ENCODE measurements around the gene N4BP2L1. TPM values are rescaled to one million over a fixed set of nuclear protein-coding genes. Genes with fewer than 3 reads are reported as not detected.
A peak's percentile ranks its signal among the peaks of the same experiment; 100 is the strongest.

The N4BP2L1 gene
- polyA plus RNA-seq, 2 of the 4 experiments (the other 2 are of a cell fraction) = 0.41 to 0.85 TPM

DNA sequence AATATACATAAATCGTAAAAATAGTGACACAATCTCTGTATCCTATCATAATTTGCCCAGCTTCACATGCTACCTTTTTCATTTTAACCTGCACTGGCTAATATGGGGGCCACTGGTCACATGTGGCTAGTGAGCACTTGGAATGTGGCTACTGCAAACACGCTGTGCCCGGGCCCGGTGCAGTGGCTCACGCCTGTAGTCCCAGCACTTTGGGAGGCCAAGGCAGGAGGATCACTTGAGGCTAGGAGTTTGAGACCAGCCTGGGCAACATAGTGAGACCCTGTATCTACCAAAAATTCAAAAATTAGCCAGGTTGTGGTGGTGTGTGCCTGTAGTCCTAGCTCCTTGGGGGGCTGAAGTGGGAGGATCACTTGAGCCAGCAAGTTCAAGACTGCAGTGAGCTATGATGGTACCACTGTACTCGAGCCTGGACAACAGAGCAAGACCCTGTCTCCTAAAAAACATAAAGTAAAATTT, 1.5 kb upstream of the N4BP2L1 start (continued):
- no peak for TF ChIP-seq HEYL (CRISPR knock-in tag; IDR thresholded peaks at IDR 0.05)
- TF ChIP-seq EHMT2 (IDR thresholded peaks at IDR 0.05; ENCODE audit: low read depth) = no peak
- TF ChIP-seq GATA3 (IDR thresholded peaks at IDR 0.05; ENCODE audit: borderline replicate concordance) = no peak
- no peak for TF ChIP-seq HOXB5 (CRISPR knock-in tag; IDR thresholded peaks at IDR 0.05)

DNA sequence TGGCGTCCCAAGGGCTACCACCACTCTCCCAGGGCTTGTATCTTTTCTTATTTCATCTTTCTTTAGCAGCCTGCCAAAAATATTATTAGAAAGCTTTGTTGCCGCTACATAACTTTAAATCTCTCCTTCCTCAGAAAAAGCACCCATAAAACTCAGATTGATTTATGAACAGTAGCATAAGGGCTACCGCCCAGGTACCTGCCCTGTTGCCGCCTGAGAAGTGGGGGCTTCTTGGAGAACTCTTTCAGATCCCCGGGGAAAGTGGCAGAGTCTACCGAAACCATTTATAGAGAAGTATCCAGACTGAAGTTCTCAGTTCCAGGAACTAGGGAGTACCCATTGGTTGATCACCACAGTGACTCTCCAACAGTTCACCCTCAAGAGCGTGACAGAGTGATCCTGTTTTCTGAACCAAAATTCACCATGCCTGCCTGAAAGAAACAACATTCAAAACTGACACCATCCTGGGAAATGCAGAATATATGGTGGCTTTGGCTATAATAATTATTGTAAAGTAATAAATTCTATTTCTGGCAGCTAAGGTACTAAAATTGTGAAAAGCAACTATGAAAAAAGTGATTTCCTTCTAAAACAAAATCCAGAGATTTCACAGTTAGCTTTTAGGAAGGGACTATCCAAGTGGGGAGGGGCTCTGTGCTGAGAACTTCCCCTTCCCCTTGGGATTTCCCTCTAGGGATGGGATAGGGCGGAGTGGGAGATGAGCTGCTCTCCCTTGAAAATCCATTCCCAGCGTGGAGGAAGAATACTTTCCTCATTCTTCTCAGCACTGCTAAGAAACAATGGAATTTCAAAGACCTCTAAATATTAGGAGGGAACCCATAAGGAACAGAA, 877 bp upstream of the N4BP2L1 start:
- Histone ChIP-seq H3K4me3 (peak overlapping the region; percentile 70; the same call in 1 of the 3 replicates), H3K4me1 (no peaks in the 10 kb centered on the region), H3K4me2 (peak overlapping the region; percentile 85), H3K9me3 (no peaks in the 10 kb centered on the region), H3K27ac (peak overlapping the region in 1 of 2 experiments; percentile 85; a peak in 3 of 6 replicates)
- WGBS (ENCODE audit: missing lambda C conversion rate) = 89% methylated on average over 9 of the region's 9 CpGs
- POLR2A ChIA-PET = no interaction called here
- FAIRE-seq (no peak), ATAC-seq (no peak), DNase-seq (ENCODE audit: low read depth in 1 of 2, low spot score in 1 of 2) (no peak)
- CTCF ChIA-PET = interaction anchor here (0.6 to 1.7 kb wide), 2 partner anchors 157 to 1311 kb away, joined by 3 read pairs; no protein-coding TSS in a partner anchor
- TF ChIP-seq JUN (IDR thresholded peaks at IDR 0.05) (no peak), MAFK (IDR thresholded peaks at IDR 0.05; ENCODE audit: partially characterized antibody) (no peak), SREBF2 (IDR thresholded peaks at IDR 0.05) (no peak), CBX2 (IDR thresholded peaks at IDR 0.05; ENCODE audit: borderline replicate concordance, low read depth) (no peak), BHLHE40 (IDR thresholded peaks at IDR 0.05; ENCODE audit: low read depth, low read length) (no peak)
- TF ChIP-seq, protein P1, sequence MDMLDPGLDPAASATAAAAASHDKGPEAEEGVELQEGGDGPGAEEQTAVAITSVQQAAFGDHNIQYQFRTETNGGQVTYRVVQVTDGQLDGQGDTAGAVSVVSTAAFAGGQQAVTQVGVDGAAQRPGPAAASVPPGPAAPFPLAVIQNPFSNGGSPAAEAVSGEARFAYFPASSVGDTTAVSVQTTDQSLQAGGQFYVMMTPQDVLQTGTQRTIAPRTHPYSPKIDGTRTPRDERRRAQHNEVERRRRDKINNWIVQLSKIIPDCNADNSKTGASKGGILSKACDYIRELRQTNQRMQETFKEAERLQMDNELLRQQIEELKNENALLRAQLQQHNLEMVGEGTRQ (IDR thresholded peaks at IDR 0.05) = no peak
- TF ChIP-seq, protein P2, sequence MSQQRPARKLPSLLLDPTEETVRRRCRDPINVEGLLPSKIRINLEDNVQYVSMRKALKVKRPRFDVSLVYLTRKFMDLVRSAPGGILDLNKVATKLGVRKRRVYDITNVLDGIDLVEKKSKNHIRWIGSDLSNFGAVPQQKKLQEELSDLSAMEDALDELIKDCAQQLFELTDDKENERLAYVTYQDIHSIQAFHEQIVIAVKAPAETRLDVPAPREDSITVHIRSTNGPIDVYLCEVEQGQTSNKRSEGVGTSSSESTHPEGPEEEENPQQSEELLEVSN (IDR thresholded peaks at IDR 0.05; ENCODE audit: borderline replicate concordance, low read depth) = no peak

DNA sequence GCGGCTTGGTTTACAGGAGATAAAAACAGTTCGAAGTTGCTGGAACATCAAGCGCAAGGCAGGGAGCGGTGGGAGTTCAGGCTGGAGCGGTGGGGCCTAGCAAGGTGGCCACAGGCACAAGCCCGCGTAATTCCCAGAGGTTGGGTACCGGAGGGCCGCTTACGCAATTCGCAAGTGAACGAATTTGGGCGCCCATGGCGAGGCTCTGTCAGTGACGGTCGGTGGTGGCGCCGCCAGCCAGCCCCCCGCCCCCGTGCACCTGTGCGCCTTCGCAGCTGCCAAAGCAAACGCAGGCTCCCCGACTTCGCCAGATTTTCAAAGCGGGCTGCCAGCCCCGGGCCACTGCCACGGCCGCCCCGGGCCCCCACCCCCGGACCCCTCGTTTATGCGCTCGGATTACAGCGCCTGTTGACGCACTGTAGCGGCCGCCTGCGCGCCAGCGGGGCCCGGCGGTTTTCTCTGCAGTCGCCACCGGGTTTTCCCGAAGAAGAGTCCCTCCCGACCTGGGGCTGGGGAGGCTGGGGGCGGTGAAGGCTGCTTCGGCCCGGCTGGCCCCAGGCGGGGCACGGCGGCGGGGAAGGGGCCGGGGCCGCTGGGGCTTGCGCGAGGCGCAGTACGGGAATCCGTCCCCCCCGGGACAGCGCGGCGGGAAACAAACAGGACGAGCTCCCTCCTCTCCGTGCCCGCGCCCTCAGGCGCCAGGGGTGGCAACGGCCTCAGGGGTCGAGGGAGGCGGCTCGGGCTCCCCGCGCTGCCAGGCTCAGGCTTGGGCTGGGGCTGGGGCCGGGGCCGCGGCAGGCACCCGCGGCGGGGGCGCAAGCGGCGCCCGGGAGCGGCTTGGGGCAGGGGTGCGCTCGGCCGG, 709 bp downstream of the N4BP2L1 start:
- Histone ChIP-seq H3K4me1 (no peaks in the 10 kb centered on the region), H3K4me2 (peak overlapping the region; percentile 85), H3K27ac (peak overlapping the region; percentile 45 to 85; a peak in 4 of 6 replicates), H3K9me3 (no peaks in the 10 kb centered on the region), H3K4me3 (peak overlapping the region; percentile 70)
- WGBS (ENCODE audit: missing lambda C conversion rate) = 60% methylated on average over 29 of the region's 90 CpGs
- DNase-seq (ENCODE audit: low read depth in 1 of 2, low spot score in 1 of 2) (peak in 1 of 2 experiments; percentile 3), ATAC-seq (peak; percentile 58 to 68; a peak in 5 of 6 replicates), FAIRE-seq (no peak)
- TF ChIP-seq SMC3 (IDR thresholded peaks at IDR 0.05) = no peak
- POLR2A ChIA-PET = no interaction called here
- CTCF ChIA-PET = no interaction called here

DNA sequence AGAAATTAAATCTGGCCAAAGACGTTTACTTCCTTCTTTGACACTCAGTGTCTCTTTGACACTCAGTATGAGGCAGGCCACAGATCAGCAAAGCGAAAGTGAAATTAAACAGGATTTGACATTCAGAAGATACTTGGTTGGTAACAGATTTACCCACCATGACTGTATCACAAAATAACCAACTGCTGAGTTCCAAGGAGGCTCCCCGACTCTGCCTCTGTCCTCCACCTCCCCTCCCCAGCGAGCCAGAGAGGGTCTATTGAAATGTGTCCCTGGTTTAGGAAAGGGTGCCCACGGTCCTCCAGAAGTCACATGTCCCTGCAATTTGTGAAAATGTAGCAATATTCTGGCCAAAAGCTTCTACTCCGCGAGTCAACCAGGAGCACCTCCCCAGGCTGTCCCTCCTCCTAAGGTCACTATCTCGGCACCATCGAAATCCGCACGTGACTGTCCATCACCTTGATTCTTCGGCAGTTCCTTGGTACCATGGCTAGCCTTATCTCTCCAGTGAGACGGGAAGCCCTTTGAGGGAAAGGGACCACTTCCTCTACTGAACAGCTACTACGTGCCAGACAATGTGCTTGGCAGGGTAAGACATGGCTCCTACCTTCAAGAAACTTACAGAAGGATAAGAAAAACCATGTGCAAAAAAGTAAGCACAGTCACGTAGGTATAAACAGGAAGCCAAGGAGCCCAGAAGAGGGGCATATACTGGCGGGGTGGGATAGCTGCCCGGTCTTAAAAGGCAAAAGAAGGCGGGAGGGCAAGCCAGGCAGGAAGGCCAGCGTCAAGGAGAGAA, 1.5 kb downstream of the N4BP2L1 start:
- CTCF ChIA-PET = no interaction called here
- H3K4me3 ChIP-seq = no peak overlapping the region
- no peaks in the 10 kb centered on the region for H3K9me3 ChIP-seq
- H3K4me2 ChIP-seq = peak overlapping the region; percentile 85; the same call in 2 of the 3 replicates
- H3K27ac ChIP-seq = no peak overlapping the region
- TF ChIP-seq MAFK (IDR thresholded peaks at IDR 0.05; ENCODE audit: partially characterized antibody) (no peak), HOXA7 (CRISPR knock-in tag; IDR thresholded peaks at IDR 0.05) (no peak), HDAC2 (IDR thresholded peaks at IDR 0.05) (no peak), CHD4 (IDR thresholded peaks at IDR 0.05; ENCODE audit: borderline replicate concordance) (no peak), CHD2 (IDR thresholded peaks at IDR 0.05; ENCODE audit: low read length, partially characterized antibody) (no peak), NR3C1 (IDR thresholded peaks at IDR 0.05) (no peak)
- TF ChIP-seq, protein P3, sequence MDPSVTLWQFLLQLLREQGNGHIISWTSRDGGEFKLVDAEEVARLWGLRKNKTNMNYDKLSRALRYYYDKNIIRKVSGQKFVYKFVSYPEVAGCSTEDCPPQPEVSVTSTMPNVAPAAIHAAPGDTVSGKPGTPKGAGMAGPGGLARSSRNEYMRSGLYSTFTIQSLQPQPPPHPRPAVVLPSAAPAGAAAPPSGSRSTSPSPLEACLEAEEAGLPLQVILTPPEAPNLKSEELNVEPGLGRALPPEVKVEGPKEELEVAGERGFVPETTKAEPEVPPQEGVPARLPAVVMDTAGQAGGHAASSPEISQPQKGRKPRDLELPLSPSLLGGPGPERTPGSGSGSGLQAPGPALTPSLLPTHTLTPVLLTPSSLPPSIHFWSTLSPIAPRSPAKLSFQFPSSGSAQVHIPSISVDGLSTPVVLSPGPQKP (IDR thresholded peaks at IDR 0.05; ENCODE audit: low read depth, low read length) = no peak
- TF ChIP-seq, protein P4, sequence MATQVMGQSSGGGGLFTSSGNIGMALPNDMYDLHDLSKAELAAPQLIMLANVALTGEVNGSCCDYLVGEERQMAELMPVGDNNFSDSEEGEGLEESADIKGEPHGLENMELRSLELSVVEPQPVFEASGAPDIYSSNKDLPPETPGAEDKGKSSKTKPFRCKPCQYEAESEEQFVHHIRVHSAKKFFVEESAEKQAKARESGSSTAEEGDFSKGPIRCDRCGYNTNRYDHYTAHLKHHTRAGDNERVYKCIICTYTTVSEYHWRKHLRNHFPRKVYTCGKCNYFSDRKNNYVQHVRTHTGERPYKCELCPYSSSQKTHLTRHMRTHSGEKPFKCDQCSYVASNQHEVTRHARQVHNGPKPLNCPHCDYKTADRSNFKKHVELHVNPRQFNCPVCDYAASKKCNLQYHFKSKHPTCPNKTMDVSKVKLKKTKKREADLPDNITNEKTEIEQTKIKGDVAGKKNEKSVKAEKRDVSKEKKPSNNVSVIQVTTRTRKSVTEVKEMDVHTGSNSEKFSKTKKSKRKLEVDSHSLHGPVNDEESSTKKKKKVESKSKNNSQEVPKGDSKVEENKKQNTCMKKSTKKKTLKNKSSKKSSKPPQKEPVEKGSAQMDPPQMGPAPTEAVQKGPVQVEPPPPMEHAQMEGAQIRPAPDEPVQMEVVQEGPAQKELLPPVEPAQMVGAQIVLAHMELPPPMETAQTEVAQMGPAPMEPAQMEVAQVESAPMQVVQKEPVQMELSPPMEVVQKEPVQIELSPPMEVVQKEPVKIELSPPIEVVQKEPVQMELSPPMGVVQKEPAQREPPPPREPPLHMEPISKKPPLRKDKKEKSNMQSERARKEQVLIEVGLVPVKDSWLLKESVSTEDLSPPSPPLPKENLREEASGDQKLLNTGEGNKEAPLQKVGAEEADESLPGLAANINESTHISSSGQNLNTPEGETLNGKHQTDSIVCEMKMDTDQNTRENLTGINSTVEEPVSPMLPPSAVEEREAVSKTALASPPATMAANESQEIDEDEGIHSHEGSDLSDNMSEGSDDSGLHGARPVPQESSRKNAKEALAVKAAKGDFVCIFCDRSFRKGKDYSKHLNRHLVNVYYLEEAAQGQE (IDR thresholded peaks at IDR 0.05) = no peak
- 90% methylated on average over 19 of the region's 19 CpGs for WGBS (ENCODE audit: missing lambda C conversion rate)
- no peaks in the 10 kb centered on the region for H3K4me1 ChIP-seq
- ATAC-seq = no peak
- FAIRE-seq = no peak
- no peak for DNase-seq (ENCODE audit: low read depth in 1 of 2, low spot score in 1 of 2)
- POLR2A ChIA-PET = no interaction called here

Measured in A549 (cell line).